A673 (cell line): ENCODE results near the gene SFN. TPM values are rescaled to one million over a fixed set of nuclear protein-coding genes. Genes with fewer than 3 reads are reported as not detected.

Experiments used
- BruUV-seq: library from RNA; stranded (reverse); fragments of 400-500 nt; replicated peaks from 2 replicates; lab custom pipeline; 2021; lab: Mats Ljungman, UMichigan
- CTCF ChIA-PET: fragments of 300-600 bp; sonication (Branson Sonifier 250); formaldehyde crosslinking; loops from one replicate; lab custom pipeline; 2022; ENCODE audit warnings: antibody characterized with exemption; lab: Charles Lee
- POLR2A ChIA-PET: fragments of 300-600 bp; sonication (Branson Sonifier 250); formaldehyde crosslinking; loops from one replicate; lab custom pipeline; 2022; ENCODE audit warnings: antibody characterized with exemption; ENCODE audit not compliant: low non-redundant PET; lab: Charles Lee
- DNase-seq: peaks from one replicate; pipeline ENCODE4 v3.0.0-alpha.2; 2015; ENCODE audit warnings: low spot score
- H3K27ac ChIP-seq: fragments of 200-600 bp; sonication (generic); 2 replicates; pipeline ENCODE4 v1.5.1; 2016; ENCODE audit warnings: mixed run types, low read depth, mild to moderate bottlenecking, mixed read lengths, antibody characterized with exemption, low read length; ENCODE audit not compliant: poor library complexity, severe bottlenecking
- H3K27me3 ChIP-seq: fragments of 200-600 bp; sonication (generic); replicated peaks from 2 replicates; pipeline ENCODE4 v1.6.1; 2017; ENCODE audit warnings: mixed run types, low read depth, mild to moderate bottlenecking, mixed read lengths, antibody characterized with exemption, low read length; ENCODE audit not compliant: insufficient read depth, poor library complexity
- H3K36me3 ChIP-seq: fragments of 200-600 bp; sonication (generic); 2 replicates; pipeline ENCODE4 v1.6.1; 2016; ENCODE audit warnings: mixed run types, mild to moderate bottlenecking, mixed read lengths, antibody characterized with exemption, low read length; ENCODE audit not compliant: insufficient read depth, poor library complexity, severe bottlenecking
- H3K4me1 ChIP-seq: fragments of 200-600 bp; sonication (generic); 2 replicates; pipeline ENCODE4 v1.6.1; 2017; ENCODE audit warnings: mixed run types, mild to moderate bottlenecking, mixed read lengths, antibody characterized with exemption, low read length; ENCODE audit not compliant: insufficient read depth, poor library complexity, severe bottlenecking
- H3K4me3 ChIP-seq: fragments of 200-600 bp; sonication (generic); 2 replicates; pipeline ENCODE4 v1.5.1; 2016; ENCODE audit warnings: low read depth, mixed run types, mild to moderate bottlenecking, mixed read lengths, low read length; ENCODE audit not compliant: poor library complexity, severe bottlenecking
- H3K9me3 ChIP-seq: fragments of 200-600 bp; sonication (generic); 2 replicates; pipeline ENCODE4 v1.6.1; 2016; ENCODE audit warnings: mixed run types, low read depth, mild to moderate bottlenecking, mixed read lengths, antibody characterized with exemption, low read length; ENCODE audit not compliant: poor library complexity, severe bottlenecking
- EZH2 ChIP-seq: fragments of 200-600 bp; sonication (generic); IDR thresholded peaks from 2 replicates; pipeline ENCODE4 v1.6.1; 2017; ENCODE audit warnings: borderline replicate concordance, low read depth, mild to moderate bottlenecking, mixed read lengths, antibody characterized with exemption, low read length; ENCODE audit not compliant: poor library complexity, severe bottlenecking
- intact Hi-C: fragments of 100-400 bp; cut with micrococcal nuclease; formaldehyde crosslinking; loops from one replicate; pipeline ENCODE4 v1.10.0; 2022; ENCODE audit not compliant: unreplicated experiment
- total RNA-seq: library from RNA; stranded (reverse); gene quantifications from 2 replicates; pipeline ENCODE4 v1.2.3, GENCODE V29; 2021
- TF ChIP-seq, protein P1 (sequence below): fragments of 300-800, 200-600 bp; sonication (generic); conservative IDR thresholded peaks from 2 replicates; pipeline ENCODE4 v1.5.1; 2017; ENCODE audit warnings: low read depth, mild to moderate bottlenecking, antibody characterized with exemption, low read length, moderate library complexity, mixed read lengths

Gene SFN
- total RNA-seq, 1 experiment from 2014 or later, result not detected

- DNase-seq, result no peak
- Histone ChIP-seq H3K36me3 (peaks cover 26% of the 10 kb centered on the region), H3K4me1 (no peaks in the 10 kb centered on the region), H3K9me3 (no peaks in the 10 kb centered on the region), H3K4me3 (no peak overlapping the region), H3K27ac (no peak overlapping the region), H3K27me3 (no peaks in the 10 kb centered on the region)
- ChIA-PET POLR2A (no interaction called here), CTCF (no interaction called here)
- BruUV-seq, result no TSS peak
- no peak for TF ChIP-seq EZH2
- TF ChIP-seq, protein P1, sequence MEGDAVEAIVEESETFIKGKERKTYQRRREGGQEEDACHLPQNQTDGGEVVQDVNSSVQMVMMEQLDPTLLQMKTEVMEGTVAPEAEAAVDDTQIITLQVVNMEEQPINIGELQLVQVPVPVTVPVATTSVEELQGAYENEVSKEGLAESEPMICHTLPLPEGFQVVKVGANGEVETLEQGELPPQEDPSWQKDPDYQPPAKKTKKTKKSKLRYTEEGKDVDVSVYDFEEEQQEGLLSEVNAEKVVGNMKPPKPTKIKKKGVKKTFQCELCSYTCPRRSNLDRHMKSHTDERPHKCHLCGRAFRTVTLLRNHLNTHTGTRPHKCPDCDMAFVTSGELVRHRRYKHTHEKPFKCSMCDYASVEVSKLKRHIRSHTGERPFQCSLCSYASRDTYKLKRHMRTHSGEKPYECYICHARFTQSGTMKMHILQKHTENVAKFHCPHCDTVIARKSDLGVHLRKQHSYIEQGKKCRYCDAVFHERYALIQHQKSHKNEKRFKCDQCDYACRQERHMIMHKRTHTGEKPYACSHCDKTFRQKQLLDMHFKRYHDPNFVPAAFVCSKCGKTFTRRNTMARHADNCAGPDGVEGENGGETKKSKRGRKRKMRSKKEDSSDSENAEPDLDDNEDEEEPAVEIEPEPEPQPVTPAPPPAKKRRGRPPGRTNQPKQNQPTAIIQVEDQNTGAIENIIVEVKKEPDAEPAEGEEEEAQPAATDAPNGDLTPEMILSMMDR, result no peak
- intact Hi-C loops, result no loop called here
These were observed 24.2 kb upstream of the SFN start for GRCh38 chr1:26838474-26839338.

DNA sequence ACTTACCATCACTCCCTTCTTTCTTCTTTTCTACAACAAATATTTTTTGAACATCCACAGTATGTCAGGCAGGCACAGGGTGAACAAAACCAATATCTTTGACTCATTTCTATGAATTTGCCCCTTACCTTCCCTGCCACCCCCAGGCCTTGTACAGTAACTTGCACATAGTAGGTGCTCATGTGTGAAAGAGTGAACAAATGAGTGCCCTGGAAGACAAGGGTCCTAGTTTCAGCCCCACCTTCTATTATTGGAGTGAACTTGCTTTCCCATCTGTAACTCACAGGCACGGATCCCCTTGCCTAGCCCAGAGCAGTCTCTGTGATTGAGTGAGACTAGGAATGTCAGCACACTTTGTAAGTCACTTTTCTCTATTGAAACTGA, 23.6 kb upstream of the SFN start:
- Histone ChIP-seq H3K4me3 (no peak overlapping the region), H3K27ac (no peak overlapping the region), H3K27me3 (no peaks in the 10 kb centered on the region), H3K36me3 (peaks cover 25% of the 10 kb centered on the region), H3K9me3 (no peaks in the 10 kb centered on the region), H3K4me1 (no peaks in the 10 kb centered on the region)
- no peak for DNase-seq
- BruUV-seq, result no TSS peak
- ChIA-PET POLR2A (no interaction called here), CTCF (no interaction called here)
- intact Hi-C loops, result no loop called here
- no peak for TF ChIP-seq EZH2

DNA sequence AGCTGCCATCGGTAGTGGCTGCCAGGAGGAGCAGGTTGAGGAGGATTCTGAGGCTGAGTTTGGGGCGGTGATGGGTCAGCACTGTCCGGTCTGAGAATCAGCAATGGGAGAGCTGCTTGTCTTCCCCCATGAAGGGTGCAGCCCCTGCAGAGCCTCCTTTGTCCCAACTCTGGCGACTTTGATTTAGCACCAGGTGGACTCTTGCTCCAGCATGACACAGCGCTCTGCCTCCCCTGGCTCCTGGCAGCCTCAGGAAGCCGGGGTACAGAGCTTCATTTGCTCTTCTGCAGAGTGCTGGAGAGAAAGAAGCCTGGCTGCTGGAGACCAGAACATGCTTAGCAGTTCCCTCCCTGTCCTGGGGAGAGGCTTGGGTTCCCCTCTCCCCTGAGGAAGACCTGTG, 23.2 kb upstream of the SFN start:
- Histone ChIP-seq H3K4me1 (no peaks in the 10 kb centered on the region), H3K36me3 (peaks cover 22% of the 10 kb centered on the region), H3K27me3 (no peaks in the 10 kb centered on the region), H3K27ac (no peak overlapping the region), H3K4me3 (no peak overlapping the region), H3K9me3 (no peaks in the 10 kb centered on the region)
- TF ChIP-seq, protein P1, result no peak
- POLR2A ChIA-PET, result no interaction called here
- no peak for DNase-seq
- no TSS peak for BruUV-seq
- intact Hi-C loops, result no loop called here
- CTCF ChIA-PET, result no interaction called here
